Omental fat pad (tissue), 4 donors: ENCODE data around the gene KCTD11. TPM values are rescaled to one million over a fixed set of nuclear protein-coding genes. Genes with fewer than 3 reads are reported as not detected.
A peak's percentile ranks its signal among the peaks of the same experiment; 100 is the strongest.

ENCODE experiments used
- ATAC-seq: fragments of 150-250 bp; one replicate; pipeline ENCODE4 v1.9.1; 2016; ENCODE audit warnings: mild to moderate bottlenecking, moderate library complexity; ENCODE audit not compliant: low FRiP score
- DNase-seq: peaks from one replicate; pipeline ENCODE4 v3.0.0-alpha.2; 2019; ENCODE audit warnings: low spot score
- CTCF ChIP-seq, 3 donors: fragments of 450-650 bp; IDR thresholded peaks; one replicate each; pipeline ENCODE4 v1.5.1; 2016 to 2017; ENCODE audit warnings: antibody characterized with exemption in 3 of 3, mild to moderate bottlenecking in 3 of 3, moderate library complexity in 2 of 3
- total RNA-seq, 4 donors: library from RNA; depleted of rRNA; stranded (reverse); fragments of >200 nt; gene quantifications; one replicate each; pipeline ENCODE4 v1.1.0, GENCODE V29; 2016

KCTD11 gene
- total RNA-seq, 4 donors from 2014 or later = 6.7 to 9.9 (median 8.4) TPM

- DNase-seq = no peak
- TF ChIP-seq CTCF (IDR thresholded peaks at IDR 0.05) = no peak
- no peak for ATAC-seq
Measured at GRCh38 chr17:7389924-7390910, 38.3 kb downstream of the KCTD11 start.

GRCh38 chr17:7391307-7391706, 39.3 kb downstream of the KCTD11 start:
- DNase-seq = no peak
- TF ChIP-seq CTCF (IDR thresholded peaks at IDR 0.05) = no peak
- no peak for ATAC-seq

GRCh38 chr17:7392696-7393612, 41.0 kb downstream of the KCTD11 start:
- no peak for ATAC-seq
- no peak for DNase-seq
- TF ChIP-seq CTCF (IDR thresholded peaks at IDR 0.05) = no peak

GRCh38 chr17:7393613-7394451, 41.9 kb downstream of the KCTD11 start:
- TF ChIP-seq CTCF (IDR thresholded peaks at IDR 0.05) = no peak
- peak; percentile 35 for ATAC-seq
- no peak for DNase-seq

- peak; percentile 89 for ATAC-seq
- no peak for TF ChIP-seq CTCF (IDR thresholded peaks at IDR 0.05)
- DNase-seq = no peak
Measured at GRCh38 chr17:7394452-7395191, 42.7 kb downstream of the KCTD11 start, which contains the start of gene PLSCR3. PLSCR3 (minus strand) TSS chr17:7394525; CDS start chr17:7394110, 415 bp downstream.
